Urinary bladder (tissue), 4 donors: ENCODE results near the gene RPTOR. TPM values are rescaled to one million over a fixed set of nuclear protein-coding genes. Genes with fewer than 3 reads are reported as not detected.

Experiments used
- DNase-seq: peaks from one replicate; pipeline ENCODE4 v3.0.0-alpha.2; 2015; ENCODE audit errors: extremely low spot score
- H3K27ac ChIP-seq: one replicate; pipeline ENCODE4 v1.5.1; 2013; ENCODE audit warnings: low read depth, mild to moderate bottlenecking, moderate library complexity
- H3K36me3 ChIP-seq: one replicate; pipeline ENCODE4 v1.6.1; 2013; ENCODE audit warnings: mild to moderate bottlenecking, moderate library complexity; ENCODE audit not compliant: insufficient read depth
- H3K4me1 ChIP-seq: one replicate; pipeline ENCODE4 v1.6.1; 2013; ENCODE audit warnings: mild to moderate bottlenecking, moderate library complexity; ENCODE audit not compliant: insufficient read depth
- H3K4me3 ChIP-seq: one replicate; pipeline ENCODE4 v1.5.1; 2013; ENCODE audit warnings: low read depth, low read length
- WGBS: extraction: QIAGEN DNeasy Blood & Tissue Kit; methylation state at CpG from one replicate; pipeline ENCODE4 v1.1.7; 2013; 5-methylcytosine and 5-hydroxymethylcytosine counted together
- polyA plus RNA-seq: library from polyadenylated mRNA; stranded (reverse); fragments of 200-250 nt; gene quantifications from one replicate; pipeline ENCODE4 v1.2.3, GENCODE V29; 2013
- total RNA-seq: library from RNA; depleted of rRNA; stranded (reverse); fragments of >200 nt; gene quantifications from one replicate; pipeline ENCODE4 v1.2.3, GENCODE V29; 2014
- donor health status: healthy with polysubstance abuse.
- donor health status: healthy.

The RPTOR gene
- total and polyA plus RNA-seq, 2 donors, result 23.5 to 54.1 TPM

- Histone ChIP-seq H3K36me3 (no peaks in the 10 kb centered on the region), H3K4me1 (no peaks in the 10 kb centered on the region), H3K4me3 (no peak overlapping the region), H3K27ac (no peak overlapping the region)
- no peak for DNase-seq
- WGBS, result 96% methylated on average over 35 of the region's 35 CpGs
These were observed 378.8 kb downstream of the RPTOR start for GRCh38 chr17:80923211-80924110.

- Histone ChIP-seq H3K27ac (no peak overlapping the region), H3K4me1 (no peaks in the 10 kb centered on the region), H3K36me3 (no peaks in the 10 kb centered on the region), H3K4me3 (no peak overlapping the region)
- 96% methylated on average over 23 of the region's 23 CpGs for WGBS
- no peak for DNase-seq
These were observed 379.6 kb downstream of the RPTOR start for GRCh38 chr17:80924111-80924806.

- no peak for DNase-seq
These were observed 380.4 kb downstream of the RPTOR start for GRCh38 chr17:80924807-80925610.

GRCh38 chr17:80925688-80926335, 381.2 kb downstream of the RPTOR start:
- H3K36me3 ChIP-seq, result no peaks in the 10 kb centered on the region
- DNase-seq, result no peak
- H3K4me3 ChIP-seq, result no peak overlapping the region
- no peaks in the 10 kb centered on the region for H3K4me1 ChIP-seq
- no peak overlapping the region for H3K27ac ChIP-seq
- 75% methylated on average over 18 of the region's 18 CpGs for WGBS

More at GRCh38 chr17:80924807-80925610, 380.4 kb downstream of the RPTOR start:
- WGBS, result 94% methylated on average over 38 of the region's 38 CpGs
- Histone ChIP-seq H3K4me3 (no peak overlapping the region), H3K27ac (no peak overlapping the region), H3K4me1 (no peaks in the 10 kb centered on the region), H3K36me3 (no peaks in the 10 kb centered on the region)

- peaks cover 2% of the 10 kb centered on the region for H3K36me3 ChIP-seq
- DNase-seq, result no peak
- H3K4me1 ChIP-seq, result no peaks in the 10 kb centered on the region
- WGBS, result 82% methylated on average over 15 of the region's 15 CpGs
- H3K27ac ChIP-seq, result no peak overlapping the region
- no peak overlapping the region for H3K4me3 ChIP-seq
These were observed 382.1 kb downstream of the RPTOR start for GRCh38 chr17:80926591-80927250.

- H3K4me1 ChIP-seq, result no peaks in the 10 kb centered on the region
- peaks cover 2% of the 10 kb centered on the region for H3K36me3 ChIP-seq
- no peak for DNase-seq
- no peak overlapping the region for H3K4me3 ChIP-seq
- 64% methylated on average over 11 of the region's 11 CpGs for WGBS
- H3K27ac ChIP-seq, result no peak overlapping the region
These were observed 383.2 kb downstream of the RPTOR start for GRCh38 chr17:80927791-80928216.

GRCh38 chr17:80929449-80929848, 384.8 kb downstream of the RPTOR start:
- no peaks in the 10 kb centered on the region for H3K4me1 ChIP-seq
- H3K27ac ChIP-seq, result no peak overlapping the region
- H3K4me3 ChIP-seq, result no peak overlapping the region
- H3K36me3 ChIP-seq, result peaks cover 2% of the 10 kb centered on the region
- 97% methylated on average over 13 of the region's 13 CpGs for WGBS
- DNase-seq, result no peak

GRCh38 chr17:80930335-80931279, 386.0 kb downstream of the RPTOR start:
- no peak overlapping the region for H3K4me3 ChIP-seq
- no peak for DNase-seq

GRCh38 chr17:80931421-80932265, 387.0 kb downstream of the RPTOR start:
- H3K27ac ChIP-seq, result no peak overlapping the region
- 72% methylated on average over 13 of the region's 13 CpGs for WGBS
- H3K36me3 ChIP-seq, result peaks cover 2% of the 10 kb centered on the region
- DNase-seq, result no peak
- H3K4me3 ChIP-seq, result no peak overlapping the region
- H3K4me1 ChIP-seq, result no peaks in the 10 kb centered on the region

More at GRCh38 chr17:80930335-80931279, 386.0 kb downstream of the RPTOR start:
- H3K27ac ChIP-seq, result no peak overlapping the region
- WGBS, result 81% methylated on average over 16 of the region's 16 CpGs
- H3K36me3 ChIP-seq, result peaks cover 2% of the 10 kb centered on the region
- no peaks in the 10 kb centered on the region for H3K4me1 ChIP-seq

GRCh38 chr17:80935526-80935925, 390.9 kb downstream of the RPTOR start:
- no peaks in the 10 kb centered on the region for H3K4me1 ChIP-seq
- H3K4me3 ChIP-seq, result no peak overlapping the region
- WGBS, result 95% methylated on average over 2 of the region's 2 CpGs
- no peak for DNase-seq
- no peak overlapping the region for H3K27ac ChIP-seq
- peaks cover 2% of the 10 kb centered on the region for H3K36me3 ChIP-seq

- 89% methylated on average over 4 of the region's 4 CpGs for WGBS
- Histone ChIP-seq H3K27ac (no peak overlapping the region), H3K4me3 (no peak overlapping the region), H3K36me3 (peaks cover 2% of the 10 kb centered on the region), H3K4me1 (no peaks in the 10 kb centered on the region)
- no peak for DNase-seq
These were observed 391.6 kb downstream of the RPTOR start for GRCh38 chr17:80936218-80936617.
